Mesodermal cell (in vitro differentiated cells): ENCODE measurements around the gene COQ7.

Experiments used
- H3K27ac ChIP-seq: 2 replicates; pipeline ENCODE4 v1.7.0; 2013; ENCODE audit warnings: mild to moderate bottlenecking, low read depth, low read length, moderate library complexity; ENCODE audit not compliant: severe bottlenecking
- H3K36me3 ChIP-seq: 2 replicates; pipeline ENCODE4 v1.7.1; 2013; ENCODE audit warnings: mild to moderate bottlenecking, low read length, moderate library complexity; ENCODE audit not compliant: control insufficient read depth, insufficient read depth
- H3K4me1 ChIP-seq: one replicate; pipeline ENCODE4 v1.7.1; 2013; ENCODE audit warnings: mild to moderate bottlenecking, low read length; ENCODE audit not compliant: insufficient read depth, control insufficient read depth, poor library complexity, severe bottlenecking
- H3K4me3 ChIP-seq: 2 replicates; pipeline ENCODE4 v1.7.0; 2013; ENCODE audit warnings: low read length, control low read depth, mild to moderate bottlenecking; ENCODE audit not compliant: insufficient read depth, poor library complexity, severe bottlenecking; ENCODE audit errors: extremely low read depth
- H3K9me3 ChIP-seq: 2 replicates; pipeline ENCODE4 v1.7.1; 2013; ENCODE audit warnings: mild to moderate bottlenecking, low read length, moderate library complexity; ENCODE audit not compliant: control insufficient read depth
- WGBS, 2 experiments: methylation state at CpG; one replicate each; pipeline ENCODE4 v1.1.5; 2013; ENCODE audit warnings: missing lambda C conversion rate in 2 of 2; ENCODE audit not compliant: insufficient coverage in 2 of 2; 5-methylcytosine and 5-hydroxymethylcytosine counted together

The COQ7 gene

GRCh38 chr16:19066988-19067348, 446 bp upstream of the COQ7 start:
- Histone ChIP-seq H3K4me1 (no peaks in the 10 kb centered on the region), H3K4me3 (peak overlapping the region; percentile 80), H3K9me3 (no peaks in the 10 kb centered on the region), H3K27ac (peak overlapping the region; percentile 100), H3K36me3 (peaks cover 3% of the 10 kb centered on the region)
- WGBS, 2 experiments = 79 to 83% methylated on average over 6 of the region's 9 CpGs

GRCh38 chr16:19068237-19068815, 912 bp downstream of the COQ7 start:
- no peaks in the 10 kb centered on the region for H3K4me1 ChIP-seq
- 49 to 75% methylated on average over 11 to 14 of the region's 19 CpGs for WGBS, 2 experiments
- no peaks in the 10 kb centered on the region for H3K9me3 ChIP-seq
- peaks cover 7% of the 10 kb centered on the region for H3K36me3 ChIP-seq
- H3K27ac ChIP-seq = peak overlapping the region; percentile 100
- H3K4me3 ChIP-seq = peak overlapping the region; percentile 80

GRCh38 chr16:19071811-19072777, 4.7 kb downstream of the COQ7 start:
- Histone ChIP-seq H3K4me1 (no peaks in the 10 kb centered on the region), H3K9me3 (no peaks in the 10 kb centered on the region), H3K27ac (no peak overlapping the region), H3K36me3 (peaks cover 37% of the 10 kb centered on the region), H3K4me3 (no peak overlapping the region)
- 84 to 87% methylated on average over 19 to 20 of the region's 21 CpGs for WGBS, 2 experiments

DNA sequence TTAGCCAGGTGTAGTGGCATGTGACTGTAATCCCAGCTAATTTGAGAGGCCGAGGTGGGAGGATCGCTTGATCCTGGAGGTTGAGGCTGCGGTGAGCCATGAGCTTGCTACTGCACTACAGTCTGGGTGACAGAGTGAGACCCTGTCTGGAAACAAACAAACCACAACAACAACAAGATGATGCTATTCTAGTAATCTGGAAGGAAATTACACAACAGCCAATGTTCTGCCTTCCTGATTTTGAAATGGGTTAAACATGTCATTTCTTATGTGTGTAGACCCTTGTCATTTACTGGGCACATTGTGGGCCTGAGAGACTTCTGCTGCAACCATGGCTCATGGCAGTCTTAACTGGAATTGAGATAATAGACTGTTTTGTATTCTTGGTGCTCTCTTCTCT, 5.9 kb downstream of the COQ7 start:
- H3K9me3 ChIP-seq = no peaks in the 10 kb centered on the region
- no peaks in the 10 kb centered on the region for H3K4me1 ChIP-seq
- WGBS, 2 experiments = 89% methylated on average over 2 of the region's 3 CpGs; no CpG with 5 or more reads in 1 of the 2 experiments
- no peak overlapping the region for H3K27ac ChIP-seq
- H3K36me3 ChIP-seq = peaks cover 40% of the 10 kb centered on the region
- H3K4me3 ChIP-seq = no peak overlapping the region

DNA sequence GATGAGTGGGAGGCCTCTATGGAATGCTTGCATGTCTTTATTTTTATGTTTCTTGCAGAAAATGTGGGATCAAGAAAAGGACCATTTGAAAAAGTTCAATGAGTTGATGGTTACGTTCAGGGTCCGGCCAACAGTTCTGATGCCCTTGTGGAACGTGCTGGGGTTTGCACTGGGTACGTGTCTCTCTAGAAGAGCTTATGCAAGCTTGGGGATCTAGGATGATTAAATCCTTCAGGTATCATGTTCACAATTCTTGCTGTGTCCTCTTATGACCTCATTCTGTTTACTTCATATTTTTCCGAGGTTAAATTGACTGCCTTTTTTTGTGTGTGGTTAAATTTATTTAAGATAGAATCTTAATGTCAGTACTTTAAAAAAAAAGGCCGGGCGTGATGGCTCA, 6.4 kb downstream of the COQ7 start:
- H3K4me3 ChIP-seq = no peak overlapping the region
- H3K27ac ChIP-seq = no peak overlapping the region
- H3K36me3 ChIP-seq = peaks cover 45% of the 10 kb centered on the region
- no peaks in the 10 kb centered on the region for H3K9me3 ChIP-seq
- no peaks in the 10 kb centered on the region for H3K4me1 ChIP-seq
- WGBS, 2 experiments = 73 to 77% methylated on average over 5 to 6 of the region's 7 CpGs

DNA sequence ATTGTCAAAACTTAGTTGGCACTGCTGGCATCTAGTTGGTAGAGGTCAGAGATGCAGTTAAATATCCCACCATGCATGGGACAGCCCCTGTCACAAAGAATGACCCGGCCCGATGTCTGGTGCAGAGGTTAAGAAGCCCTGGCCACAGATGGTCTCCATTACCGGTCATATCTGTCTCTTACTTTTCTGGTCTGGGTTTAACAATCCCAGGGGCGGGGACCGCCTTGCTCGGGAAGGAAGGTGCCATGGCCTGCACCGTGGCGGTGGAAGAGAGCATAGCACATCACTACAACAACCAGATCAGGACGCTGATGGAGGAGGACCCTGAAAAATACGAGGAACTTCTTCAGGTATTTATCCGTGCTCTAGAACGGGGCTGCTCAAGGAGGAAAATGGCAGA, 8.1 kb downstream of the COQ7 start:
- H3K4me1 ChIP-seq = no peaks in the 10 kb centered on the region
- peaks cover 54% of the 10 kb centered on the region for H3K36me3 ChIP-seq
- no peaks in the 10 kb centered on the region for H3K9me3 ChIP-seq
- no peak overlapping the region for H3K4me3 ChIP-seq
- 89 to 100% methylated on average over 7 to 8 of the region's 12 CpGs for WGBS, 2 experiments
- H3K27ac ChIP-seq = no peak overlapping the region

DNA sequence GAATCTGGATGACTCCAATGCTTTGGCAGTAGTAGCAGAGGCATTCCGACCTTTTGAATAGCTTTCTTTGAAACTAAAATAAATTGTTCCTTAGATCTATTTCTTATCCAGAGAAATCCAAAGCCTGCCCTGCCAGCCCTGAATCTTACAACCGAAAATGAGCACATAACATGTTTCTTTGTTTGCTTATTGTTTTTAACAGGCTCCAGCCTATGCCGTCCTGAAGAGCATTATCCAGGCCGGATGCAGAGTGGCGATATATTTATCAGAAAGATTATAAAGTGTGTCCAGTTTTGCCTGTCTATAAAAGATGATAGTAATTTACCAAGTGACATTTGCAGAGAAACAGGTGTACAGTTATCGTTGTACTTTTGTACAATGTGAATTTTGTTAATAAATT, 10.5 kb downstream of the COQ7 start:
- 94 to 96% methylated on average over 4 to 5 of the region's 6 CpGs for WGBS, 2 experiments
- Histone ChIP-seq H3K4me1 (no peaks in the 10 kb centered on the region), H3K4me3 (no peak overlapping the region), H3K9me3 (no peaks in the 10 kb centered on the region), H3K27ac (no peak overlapping the region), H3K36me3 (peaks cover 61% of the 10 kb centered on the region)

DNA sequence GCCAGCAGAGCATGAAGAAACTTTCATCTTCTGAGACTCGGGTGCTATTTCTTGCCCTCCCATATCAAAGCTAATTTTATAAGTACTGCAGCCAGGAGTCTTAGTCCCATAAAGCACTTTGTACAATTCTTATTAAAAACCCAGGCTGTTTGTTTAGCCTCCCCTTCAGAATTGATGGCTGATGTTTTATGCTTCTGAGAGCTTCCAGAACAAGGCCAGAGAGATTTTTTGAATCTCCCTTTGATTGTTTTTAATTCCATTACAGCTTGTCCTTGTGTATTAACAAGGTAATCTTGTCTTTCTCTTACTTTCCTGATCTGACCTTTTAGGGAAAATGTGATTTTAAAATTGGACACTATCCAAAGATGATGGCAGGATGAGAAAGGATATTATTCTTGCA, 16.3 kb downstream of the COQ7 start:
- no peak overlapping the region for H3K4me3 ChIP-seq
- H3K4me1 ChIP-seq = no peaks in the 10 kb centered on the region
- H3K9me3 ChIP-seq = no peaks in the 10 kb centered on the region
- no peak overlapping the region for H3K27ac ChIP-seq
- peaks cover 23% of the 10 kb centered on the region for H3K36me3 ChIP-seq
- 100% methylated on average over 1 of the region's 1 CpG; no CpG with 5 or more reads in 1 of the 2 experiments for WGBS, 2 experiments

- 78 to 100% methylated on average over 1 to 2 of the region's 3 CpGs for WGBS, 2 experiments
- no peak overlapping the region for H3K27ac ChIP-seq
- no peaks in the 10 kb centered on the region for H3K4me1 ChIP-seq
- no peak overlapping the region for H3K4me3 ChIP-seq
- peaks cover 18% of the 10 kb centered on the region for H3K36me3 ChIP-seq
- H3K9me3 ChIP-seq = no peaks in the 10 kb centered on the region
Observed at GRCh38 chr16:19084139-19084538, 16.7 kb downstream of the COQ7 start.

GRCh38 chr16:19084879-19085278, 17.5 kb downstream of the COQ7 start:
- no peak overlapping the region for H3K4me3 ChIP-seq
- WGBS, 2 experiments = 93 to 98% methylated on average over 3 to 4 of the region's 5 CpGs
- no peak overlapping the region for H3K27ac ChIP-seq
- peaks cover 12% of the 10 kb centered on the region for H3K36me3 ChIP-seq
- H3K9me3 ChIP-seq = no peaks in the 10 kb centered on the region
- H3K4me1 ChIP-seq = no peaks in the 10 kb centered on the region
